ENCODE measurements around the gene B4GALT5.
"Not testable (repeated sequence)": the region's sequence is repeated elsewhere in the genome, so short reads cannot be mapped to it uniquely, and the experiment has no call there.

B4GALT5 gene

DNA sequence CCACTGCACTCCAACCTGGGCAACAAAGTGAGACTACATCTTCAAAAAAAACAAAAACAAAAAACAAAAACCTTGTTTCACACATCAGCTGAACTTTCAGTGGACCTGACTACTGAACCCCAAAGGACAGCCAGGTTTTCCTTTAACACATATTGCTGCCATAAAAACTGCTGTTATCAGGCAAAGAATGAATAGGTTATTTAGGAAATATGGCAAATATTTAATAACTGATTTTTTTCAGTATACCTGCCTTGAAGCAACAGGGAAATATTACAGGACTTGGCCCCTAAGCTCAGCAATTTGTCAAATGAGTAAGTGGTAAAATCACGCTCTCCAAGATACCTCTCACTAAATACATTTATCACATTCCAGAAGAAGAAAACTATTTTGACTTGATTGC is 34.0 kb downstream of the B4GALT5 start:
- DNase-seq (ENCODE audit: low spot score) = no peak

DNA sequence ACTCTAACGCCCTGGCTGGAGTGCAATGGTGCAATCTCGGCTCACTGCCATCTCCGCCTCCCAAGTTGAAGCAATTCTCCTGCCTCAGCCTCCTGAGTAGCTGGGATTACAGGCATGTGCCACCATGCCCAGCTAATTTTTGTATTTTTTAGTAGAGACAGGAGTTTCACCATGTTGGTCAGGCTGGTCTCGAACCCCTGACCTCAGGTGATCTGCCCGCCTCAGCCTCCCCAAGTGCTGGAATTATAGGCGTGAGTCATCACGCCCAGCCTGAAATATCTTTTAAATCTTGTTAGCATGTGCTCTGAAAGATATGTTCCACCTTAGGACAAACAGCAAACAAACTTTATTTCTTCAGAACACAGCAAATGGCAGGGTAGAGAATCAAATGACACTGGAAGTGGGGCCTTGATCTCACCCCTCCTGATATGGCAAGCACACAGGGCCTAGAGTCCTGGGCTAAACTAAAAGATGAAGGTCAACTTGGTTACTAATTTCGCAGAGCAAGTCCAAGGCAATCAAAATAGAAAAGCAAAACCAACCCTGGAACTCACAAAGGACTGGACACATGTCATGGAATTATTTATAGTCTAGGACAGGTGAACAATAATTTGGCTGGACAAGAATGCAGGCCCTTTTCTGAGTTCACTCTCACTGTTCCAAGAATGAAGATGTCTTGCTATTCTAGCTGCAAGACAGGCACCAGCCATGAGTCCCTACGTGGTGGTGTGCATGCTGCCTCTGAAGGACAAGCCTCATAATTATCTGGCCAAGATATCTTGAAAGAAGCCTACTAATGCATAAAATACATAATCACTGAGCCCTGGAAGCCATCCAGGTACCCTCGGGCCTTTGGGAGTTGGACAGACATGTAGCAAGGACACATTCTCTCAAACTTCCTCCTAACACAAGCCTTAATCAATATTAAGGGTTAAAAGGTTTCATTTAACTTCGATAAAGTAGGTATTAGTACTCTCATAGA is 35.6 kb downstream of the B4GALT5 start:
- no peak for DNase-seq (ENCODE audit: low spot score)

DNA sequence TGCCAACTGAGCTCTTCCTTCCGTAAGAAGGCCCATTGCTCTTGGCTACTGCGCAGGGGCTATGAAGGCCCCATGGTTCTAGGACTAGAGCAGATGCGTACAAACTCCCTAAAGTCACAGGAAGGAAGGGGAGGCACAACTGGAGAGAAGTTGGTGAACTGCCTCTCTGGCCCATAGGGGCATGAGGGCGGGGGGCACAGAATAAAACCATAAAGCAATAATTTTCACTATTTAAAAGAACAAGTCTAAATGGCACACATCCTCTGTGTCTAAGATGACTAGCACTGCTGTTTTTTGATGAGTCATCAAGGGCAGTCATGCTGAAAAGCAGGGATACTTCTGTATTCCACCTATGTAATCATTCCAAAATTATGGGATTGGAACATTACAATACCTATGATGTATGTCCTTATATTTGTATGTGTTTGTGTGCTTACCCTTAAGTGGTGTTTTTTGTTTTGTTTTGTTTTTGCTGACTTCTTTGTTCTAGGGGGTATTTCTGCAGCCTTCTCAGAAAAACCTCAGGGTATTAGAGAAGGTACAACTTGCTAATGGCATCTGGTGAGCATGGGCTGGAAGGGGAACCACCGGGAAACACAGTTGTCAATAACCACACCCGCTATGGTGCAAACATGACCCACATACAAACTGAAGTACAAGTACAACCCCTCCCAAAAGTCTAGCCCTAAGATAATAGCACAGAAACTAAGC is 36.9 kb downstream of the B4GALT5 start:
- DNase-seq (ENCODE audit: low spot score) = no peak

DNA sequence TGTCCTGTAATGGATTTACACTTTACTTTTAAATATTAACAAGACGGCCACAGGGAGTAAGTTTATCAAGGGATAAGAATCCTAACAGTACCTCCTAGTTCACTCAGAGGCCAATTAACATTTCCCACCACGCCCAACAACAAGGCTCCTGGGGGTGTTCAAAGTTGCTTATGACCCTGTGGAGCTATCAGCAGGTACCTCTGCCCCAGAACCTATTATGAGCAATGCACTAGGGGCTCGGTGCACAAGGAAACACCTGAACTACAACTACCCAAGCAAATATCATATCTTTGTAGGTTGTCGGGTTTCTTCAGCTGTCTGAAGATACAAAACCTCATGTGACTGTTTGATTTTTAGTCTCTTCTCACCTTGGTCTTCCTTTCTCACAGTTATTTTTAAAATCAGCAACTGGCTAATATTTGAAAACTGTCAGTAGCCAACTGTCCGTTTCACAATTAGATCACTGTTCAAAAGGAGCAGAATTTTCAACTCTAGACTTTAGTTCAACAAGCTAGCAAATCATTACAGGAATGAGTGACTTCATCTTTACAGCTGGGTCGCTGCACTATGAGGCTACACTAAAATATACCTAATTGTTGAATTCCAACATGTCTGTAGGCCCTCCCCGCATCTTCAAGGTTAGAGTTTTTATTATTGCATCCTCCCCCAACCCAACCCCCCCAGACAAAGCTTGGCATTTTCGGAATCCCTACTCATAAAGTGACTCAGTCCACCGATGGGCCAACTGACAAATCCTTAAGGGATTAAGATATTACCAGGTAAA is 38.1 kb downstream of the B4GALT5 start:
- no peak for DNase-seq (ENCODE audit: low spot score)

DNA sequence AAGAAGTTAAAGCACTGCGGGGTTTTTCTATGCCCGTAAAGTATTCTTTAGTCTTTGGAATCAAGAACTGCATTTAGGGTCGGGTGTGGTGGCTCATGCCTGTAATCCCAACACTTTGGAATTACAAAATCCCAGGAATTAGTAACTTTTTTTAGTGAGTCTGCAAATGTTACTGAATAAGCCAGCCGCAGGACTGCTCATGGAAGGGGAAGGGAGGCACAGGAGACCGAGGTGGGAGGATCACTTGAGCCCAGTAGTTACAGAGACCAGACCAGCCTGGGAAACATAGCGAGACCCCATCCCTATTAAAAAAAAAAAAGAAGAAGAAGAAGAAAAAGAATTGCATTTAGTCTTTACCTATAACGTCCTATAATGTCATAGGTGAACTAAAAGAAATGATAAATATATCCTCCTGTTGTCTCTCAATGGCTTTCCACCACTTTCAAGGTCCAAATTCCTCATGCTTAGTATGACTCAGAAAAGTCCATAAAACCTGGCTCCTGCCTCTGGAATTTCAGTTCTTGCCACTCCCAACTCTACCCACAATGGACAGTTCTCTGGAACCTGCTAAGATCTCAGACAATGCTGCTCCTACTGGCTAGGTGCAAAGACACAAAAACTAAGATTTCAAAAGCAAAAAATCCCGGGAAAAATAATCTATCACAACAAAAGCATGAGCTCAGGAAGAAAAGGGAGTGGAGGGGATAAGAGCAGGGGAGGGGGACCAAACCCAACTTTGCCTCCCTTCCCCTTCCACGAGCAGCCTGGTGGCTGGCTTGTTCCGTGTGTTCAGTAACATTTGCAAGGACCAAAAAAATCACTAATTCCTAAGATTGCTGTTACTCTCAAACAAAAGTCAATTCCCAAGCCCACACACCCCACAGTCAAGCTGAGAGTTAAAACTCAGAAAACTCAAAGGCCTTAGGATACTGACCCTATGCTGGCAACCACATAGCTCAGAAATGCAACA is 39.0 kb downstream of the B4GALT5 start:
- no peak for DNase-seq (ENCODE audit: low spot score)

DNA sequence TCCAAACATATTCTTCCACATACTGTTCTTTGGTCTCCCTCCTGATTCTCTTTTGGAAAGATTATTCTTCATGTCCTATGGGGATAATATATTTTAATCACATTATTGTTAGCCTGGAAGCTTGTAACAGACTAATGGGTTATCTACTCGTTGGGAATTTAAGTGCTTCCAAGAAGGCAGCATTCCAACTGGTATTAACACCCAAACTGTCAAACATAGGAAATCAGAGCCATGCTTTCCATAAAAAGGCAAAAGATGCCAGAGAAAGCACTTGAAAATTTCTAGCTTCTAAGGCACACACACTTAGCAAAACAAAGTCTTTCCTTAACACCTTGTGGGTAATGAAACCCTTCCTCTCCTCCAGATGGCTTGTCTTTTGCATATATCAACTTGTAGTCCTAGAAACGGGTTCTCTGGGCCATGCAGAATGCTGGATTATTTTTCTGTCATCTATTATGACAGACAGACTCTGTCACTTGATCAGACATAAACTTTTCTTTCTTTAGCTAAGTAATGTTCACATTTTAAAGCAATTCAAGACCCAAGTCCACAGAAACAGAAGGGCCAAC is 41.5 kb downstream of the B4GALT5 start:
- peak; percentile 33 for DNase-seq (ENCODE audit: low spot score)

DNA sequence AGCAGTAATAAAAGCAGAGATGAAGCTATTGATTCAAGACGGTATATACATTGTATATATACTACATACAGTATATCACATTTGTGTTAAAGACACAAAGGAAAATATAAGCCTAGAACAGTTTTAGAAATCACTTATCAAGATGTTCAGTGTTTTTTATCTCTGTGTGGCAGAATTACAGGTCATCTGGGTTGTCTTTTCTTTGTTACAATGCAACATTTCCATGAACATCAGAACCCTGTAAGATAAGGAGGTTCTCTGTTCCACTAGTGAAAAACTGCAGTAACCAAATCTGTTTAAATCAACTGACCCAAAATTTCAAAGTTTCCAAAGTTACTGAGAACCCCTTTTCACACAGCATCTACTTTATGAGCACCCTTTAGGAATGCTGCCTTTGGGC is 42.2 kb downstream of the B4GALT5 start:
- DNase-seq (ENCODE audit: low spot score) = no peak

DNA sequence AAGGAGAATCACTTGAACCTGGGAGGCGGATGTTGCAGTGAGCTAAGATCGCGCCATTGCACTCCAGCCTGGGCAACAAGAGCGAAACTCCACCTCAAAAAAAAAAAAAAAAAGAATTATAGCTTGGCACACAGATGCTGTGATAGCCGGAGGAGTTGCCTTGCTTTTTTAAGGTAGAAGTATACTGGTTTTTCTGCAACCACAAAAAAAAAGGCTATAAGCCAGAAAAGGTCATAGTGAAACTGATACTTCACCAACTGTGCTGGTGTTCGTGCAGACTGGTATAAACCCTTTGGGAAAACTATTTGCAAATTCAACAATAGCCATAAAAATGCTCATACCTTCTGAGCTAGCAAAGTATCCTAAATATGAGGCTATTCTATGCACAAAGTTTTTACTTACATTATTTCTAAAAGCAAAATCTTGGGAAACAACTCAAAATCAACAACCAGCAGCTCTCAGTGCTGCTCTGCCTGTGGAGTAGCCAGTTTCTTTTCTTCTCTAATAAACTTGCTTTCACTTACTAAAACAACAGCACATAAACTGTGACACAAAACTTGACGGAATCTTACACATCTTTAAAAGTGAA is 44.0 kb downstream of the B4GALT5 start:
- DNase-seq (ENCODE audit: low spot score) = peak; percentile 61

DNA sequence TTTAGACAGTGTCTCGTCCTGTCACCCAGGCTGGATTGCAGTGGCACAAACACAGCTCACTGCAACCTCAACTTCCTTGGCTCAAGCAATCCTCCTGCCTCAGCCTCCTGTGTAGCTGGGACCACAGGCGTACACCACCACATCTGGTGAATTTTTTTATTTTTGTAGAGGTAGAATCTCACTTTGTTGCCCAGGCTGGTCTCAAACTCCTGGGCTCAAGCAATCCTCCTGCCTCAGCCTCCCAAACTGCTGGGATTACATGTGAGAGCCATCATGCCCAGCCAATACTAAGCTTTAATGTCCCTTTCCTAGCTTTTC is 44.8 kb downstream of the B4GALT5 start:
- DNase-seq (ENCODE audit: low spot score) = not testable (repeated sequence)

DNA sequence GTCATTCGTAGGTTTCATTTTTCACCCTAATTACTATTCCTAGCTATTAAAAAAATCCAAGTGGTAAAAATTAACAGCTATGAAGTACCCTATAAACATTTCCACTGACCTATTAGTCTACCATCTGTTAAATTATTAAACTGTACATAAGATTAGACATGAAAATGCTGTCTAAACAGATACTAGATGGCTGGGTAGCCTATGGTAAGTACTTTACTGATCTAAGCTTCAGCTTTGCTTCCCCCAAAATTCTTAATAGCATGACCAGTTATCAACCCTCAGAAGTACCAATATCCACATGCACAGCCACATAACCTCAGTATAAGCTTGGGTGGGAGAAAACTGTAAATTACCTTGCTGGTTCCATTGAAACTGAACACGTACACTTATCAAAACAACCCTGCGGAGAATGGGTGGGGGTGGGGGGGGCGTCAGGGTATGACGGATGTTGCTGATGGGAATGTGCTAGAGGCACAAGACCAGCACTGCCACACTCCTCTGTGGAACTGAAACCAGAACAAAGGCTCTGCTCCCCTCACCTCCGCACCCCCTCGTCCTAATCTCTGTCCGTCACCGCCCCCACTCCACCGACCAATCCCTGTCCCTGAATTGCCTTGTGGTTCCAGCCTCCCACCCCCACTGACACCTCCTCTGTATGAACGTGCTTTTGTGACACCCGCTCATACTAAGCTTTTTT is 45.3 kb downstream of the B4GALT5 start:
- DNase-seq (ENCODE audit: low spot score) = peak; percentile 51

DNA sequence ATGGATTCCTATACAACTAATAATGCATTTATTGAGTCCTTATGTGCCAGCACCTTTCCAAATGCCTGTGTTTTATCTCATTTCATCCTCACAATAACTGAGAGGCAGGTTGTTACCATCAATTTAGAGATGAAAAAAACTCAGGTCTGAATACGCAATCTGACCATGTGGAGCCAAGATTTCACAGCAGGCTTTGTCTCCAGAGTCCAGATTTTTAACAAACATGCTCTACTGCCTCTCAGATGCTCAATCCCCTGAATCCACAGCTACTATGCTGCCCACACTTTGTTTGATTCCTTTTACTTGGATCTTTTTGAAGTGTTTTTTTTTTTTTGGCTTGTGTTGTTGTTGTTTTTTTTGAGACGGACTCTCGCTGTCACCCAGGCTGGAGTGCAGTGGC is 46.8 kb downstream of the B4GALT5 start:
- DNase-seq (ENCODE audit: low spot score) = no peak

DNA sequence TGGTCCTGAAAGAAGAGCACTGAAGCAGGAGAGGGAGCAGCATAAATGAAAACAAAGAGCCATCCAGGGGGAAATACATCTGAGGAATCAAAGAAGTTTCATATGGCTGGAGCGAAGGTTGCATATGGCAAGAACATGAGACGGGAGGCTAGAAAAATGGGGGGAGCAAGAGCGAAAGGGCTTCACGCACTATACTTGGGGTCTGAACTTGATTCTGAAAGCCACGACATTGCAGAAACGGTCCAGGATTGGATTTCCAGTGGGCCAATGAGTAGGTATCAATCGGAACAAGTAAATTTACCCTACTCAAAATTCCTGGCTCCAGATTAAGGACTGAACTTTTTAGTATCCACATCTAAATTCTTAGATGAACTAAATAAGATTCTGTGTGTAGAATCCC is 47.9 kb downstream of the B4GALT5 start:
- no peak for DNase-seq (ENCODE audit: low spot score)

DNA sequence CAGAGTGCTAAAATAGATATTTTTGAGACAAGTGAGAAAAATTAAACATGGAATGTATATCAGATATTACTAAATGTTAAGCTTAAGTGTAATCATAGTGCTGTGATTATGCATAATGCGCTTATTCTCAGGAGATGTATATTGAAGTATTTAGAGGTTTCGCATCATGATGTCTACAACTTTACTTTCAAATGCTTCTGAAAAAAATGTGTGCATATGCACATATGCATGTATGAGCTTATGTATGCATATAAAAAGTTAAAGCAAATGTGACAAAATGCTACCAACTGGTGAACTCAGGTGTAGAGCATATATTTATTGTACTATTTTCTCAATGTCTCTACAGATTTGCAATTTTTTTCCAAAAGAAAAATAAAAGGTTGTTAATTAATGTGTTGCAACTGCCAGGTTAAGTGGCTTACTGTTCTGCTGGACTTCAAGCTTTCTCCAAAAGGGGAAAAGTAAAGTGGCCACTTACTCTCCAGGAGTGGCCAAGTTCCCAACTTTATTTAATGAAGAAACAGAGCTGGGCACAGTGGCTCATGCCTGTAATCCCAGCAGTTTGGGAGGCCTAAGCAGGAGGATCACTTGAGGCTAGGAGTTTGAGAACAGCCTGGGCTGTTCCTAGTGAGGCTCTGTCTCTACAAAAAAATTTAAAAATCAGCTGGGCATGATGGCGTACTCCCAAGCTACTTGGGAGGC is 48.9 kb downstream of the B4GALT5 start:
- DNase-seq (ENCODE audit: low spot score) = no peak

DNA sequence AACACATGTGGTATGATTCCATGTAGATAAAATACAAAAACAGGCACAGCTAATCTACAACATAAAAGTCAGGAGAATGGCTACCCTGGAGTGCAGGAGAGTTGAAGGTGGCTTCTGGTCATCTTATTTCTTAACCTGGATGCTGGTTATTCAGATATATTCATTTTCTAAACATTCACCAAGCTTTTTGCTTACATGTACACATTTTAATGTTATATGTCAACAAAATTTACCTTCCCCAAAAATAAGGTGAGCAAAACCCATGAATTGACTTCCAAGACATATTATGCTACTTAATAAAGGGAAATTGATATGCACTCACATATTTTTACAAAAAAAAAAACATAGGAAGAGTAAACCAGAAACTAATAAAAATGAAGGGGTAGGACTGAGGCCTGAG is 50.6 kb downstream of the B4GALT5 start:
- no peak for DNase-seq (ENCODE audit: low spot score)

DNA sequence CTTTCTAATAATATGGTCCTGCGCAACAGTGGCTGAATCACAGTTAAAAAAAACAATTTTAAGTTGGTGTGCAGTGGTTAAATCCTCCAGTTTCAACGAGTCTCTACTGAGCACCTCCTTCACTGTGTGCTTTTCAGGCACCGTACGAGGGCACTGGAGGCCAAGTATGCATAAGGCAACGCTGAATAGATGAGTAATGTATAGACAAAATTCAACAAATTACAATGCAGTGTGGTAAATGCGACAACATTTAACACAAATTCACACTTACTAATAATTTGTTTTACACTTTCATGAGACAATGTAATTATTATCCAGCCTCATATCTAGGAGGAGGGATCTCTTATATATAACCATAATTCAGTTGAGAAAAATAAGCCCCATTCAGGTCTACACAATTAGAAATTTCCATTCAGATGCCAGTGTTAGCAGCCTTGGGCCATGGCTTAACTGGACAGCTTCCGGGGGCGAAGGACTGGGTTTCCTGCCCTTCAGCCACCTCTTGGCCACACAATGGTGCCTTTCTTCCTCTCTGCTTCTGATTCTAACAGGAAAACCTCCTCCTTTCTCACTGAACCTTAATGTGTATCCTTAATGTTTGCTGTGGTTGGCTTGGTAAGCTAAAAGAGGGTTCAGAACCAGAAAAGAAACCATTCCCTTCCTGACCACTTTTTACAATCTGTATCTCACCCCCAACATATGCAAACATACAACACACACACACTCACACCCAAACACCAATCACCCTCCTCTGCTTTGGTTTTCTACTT is 51.9 kb downstream of the B4GALT5 start:
- no peak for DNase-seq (ENCODE audit: low spot score)

DNA sequence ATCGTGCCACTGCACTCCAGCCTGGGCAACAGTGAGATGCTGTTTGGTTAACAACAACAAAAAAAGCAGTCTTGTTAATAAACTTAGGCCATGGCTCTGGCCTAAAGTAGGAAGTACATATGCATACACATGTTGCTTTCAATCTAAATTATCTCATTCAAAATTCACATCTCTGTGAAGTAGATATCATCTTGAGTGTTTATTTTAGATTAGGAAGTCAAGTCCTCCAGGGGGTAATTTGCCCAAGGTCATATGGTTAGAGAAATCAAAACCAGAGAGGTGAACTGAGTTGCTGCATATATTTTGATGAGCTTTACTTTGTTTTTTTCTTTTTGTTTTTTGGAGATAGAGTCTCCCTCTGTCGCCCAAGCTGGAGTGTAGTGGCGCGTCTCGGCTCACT is 52.8 kb downstream of the B4GALT5 start:
- no peak for DNase-seq (ENCODE audit: low spot score)

DNA sequence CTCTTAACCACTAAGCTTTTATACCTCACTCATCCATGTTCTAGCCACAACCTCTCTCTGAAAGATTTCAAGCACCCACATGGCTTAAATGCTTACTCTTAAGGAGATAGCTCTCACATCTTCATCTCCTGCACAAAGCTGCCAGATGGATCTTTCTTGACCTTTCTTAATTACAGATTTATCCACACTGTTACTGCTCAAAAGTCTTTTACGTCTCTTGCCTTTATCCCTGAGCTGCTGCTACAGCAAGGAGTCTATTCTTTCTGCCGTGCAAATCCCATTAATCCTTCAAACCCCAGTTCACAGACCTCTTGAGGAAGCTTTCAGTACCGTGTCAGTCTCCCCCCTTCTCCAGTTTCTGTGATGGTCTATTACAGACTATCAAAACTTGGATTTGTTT is 54.6 kb downstream of the B4GALT5 start:
- DNase-seq (ENCODE audit: low spot score) = no peak

DNA sequence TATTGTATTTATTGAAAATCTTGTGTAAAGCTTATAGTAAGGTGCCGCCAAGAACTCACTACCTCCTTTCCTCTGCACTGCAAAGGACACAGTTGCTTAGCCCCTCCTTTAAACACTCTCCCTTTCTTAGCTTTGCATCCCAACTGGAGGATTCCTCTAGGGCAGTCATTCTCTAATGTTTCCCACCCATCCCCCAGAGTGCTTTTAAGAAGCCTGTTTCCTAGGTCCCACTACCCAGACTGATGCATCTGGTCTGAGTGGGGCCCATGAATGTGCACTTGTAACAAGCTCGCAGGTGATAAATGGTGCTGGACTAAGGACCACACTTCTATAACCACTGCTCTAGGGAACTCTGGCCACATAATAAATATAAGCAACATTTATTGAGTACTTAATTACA is 55.2 kb downstream of the B4GALT5 start:
- no peak for DNase-seq (ENCODE audit: low spot score)

Data from NAMALWA (cell line).